DOHH2 (cell line): Measurements from ENCODE around the gene UBE2D2.
A peak's percentile ranks its signal among the peaks of the same experiment; 100 is the strongest.

Source experiments
- H3F3A ChIP-seq: fragments of 200-600 bp; sonication (generic), shearing (Covaris generic); 2 replicates; pipeline ENCODE4 v1.6.0; 2016; ENCODE audit warnings: antibody characterized with exemption, mild to moderate bottlenecking; ENCODE audit not compliant: control insufficient read depth, insufficient read depth
- H3K27ac ChIP-seq: fragments of 200-600 bp; sonication (generic); 2 replicates; pipeline ENCODE4 v1.5.1; 2014; ENCODE audit warnings: low read depth, mild to moderate bottlenecking, low read length, moderate library complexity
- H3K27me3 ChIP-seq: fragments of 200-600 bp; sonication (generic); 2 replicates; pipeline ENCODE4 v1.6.1; 2014; ENCODE audit warnings: mild to moderate bottlenecking, low read length, mixed read lengths; ENCODE audit not compliant: control insufficient read depth
- H3K36me3 ChIP-seq: fragments of 200-600 bp; sonication (generic); 2 replicates; pipeline ENCODE4 v1.6.1; 2014; ENCODE audit warnings: mild to moderate bottlenecking, low read length, moderate library complexity, mixed read lengths; ENCODE audit not compliant: control insufficient read depth
- H3K4me1 ChIP-seq: fragments of 200-600 bp; sonication (generic); 2 replicates; pipeline ENCODE4 v1.6.1; 2014; ENCODE audit warnings: mild to moderate bottlenecking, low read length, mixed read lengths; ENCODE audit not compliant: control insufficient read depth
- H3K4me2 ChIP-seq: fragments of 200-600 bp; sonication (generic); 2 replicates; pipeline ENCODE4 v1.6.0; 2014; ENCODE audit warnings: mild to moderate bottlenecking, low read length, moderate library complexity
- H3K4me3 ChIP-seq: fragments of 200-600 bp; sonication (generic); 2 replicates; pipeline ENCODE4 v1.5.1; 2014; ENCODE audit warnings: mild to moderate bottlenecking, low read length, mixed read lengths
- H3K79me2 ChIP-seq: fragments of 200-600 bp; sonication (generic); 2 replicates; pipeline ENCODE4 v1.6.1; 2014; ENCODE audit warnings: mild to moderate bottlenecking, low read length, mixed read lengths; ENCODE audit not compliant: control insufficient read depth
- H3K9me2 ChIP-seq: fragments of 200-600 bp; sonication (generic); replicated peaks from 2 replicates; pipeline ENCODE4 v1.6.1; 2014; ENCODE audit warnings: mild to moderate bottlenecking, low read length, mixed read lengths; ENCODE audit not compliant: control insufficient read depth
- H3K9me3 ChIP-seq: fragments of 200-600 bp; sonication (generic); 2 replicates; pipeline ENCODE4 v1.6.1; 2014; ENCODE audit warnings: antibody characterized with exemption, low read length, mixed read lengths; ENCODE audit not compliant: control insufficient read depth, insufficient read depth
- H4K20me1 ChIP-seq: fragments of 200-600 bp; sonication (generic); 2 replicates; pipeline ENCODE4 v1.6.0; 2014; ENCODE audit warnings: low read depth, mild to moderate bottlenecking, antibody characterized with exemption, low read length, moderate library complexity; ENCODE audit not compliant: control insufficient read depth, insufficient read depth
- CTCF ChIP-seq: fragments of 200-600 bp; sonication (generic); IDR thresholded peaks from one replicate; pipeline ENCODE4 v1.5.1; 2014; ENCODE audit warnings: antibody characterized with exemption, mild to moderate bottlenecking, low read depth, low read length; ENCODE audit not compliant: poor library complexity, severe bottlenecking
- EZH2phosphoT487 ChIP-seq: fragments of 200-600 bp; sonication (generic); IDR thresholded peaks from 2 replicates; pipeline ENCODE4 v1.6.1; 2017; ENCODE audit warnings: borderline replicate concordance, mild to moderate bottlenecking, antibody characterized with exemption, low read length, moderate library complexity, mixed read lengths

Gene UBE2D2

GRCh38 chr5:139653616-139654015 lies 92.5 kb downstream of the UBE2D2 start:
- Histone ChIP-seq H3K79me2 (peaks cover 98% of the 10 kb centered on the region), H3K9me2 (no peaks in the 10 kb centered on the region), H3K27ac (no peak overlapping the region), H3K4me3 (peak overlapping the region; percentile 79), H3K27me3 (no peaks in the 10 kb centered on the region), H3K9me3 (no peaks in the 10 kb centered on the region), H3K4me2 (peak overlapping the region; percentile 85), H3F3A (peaks cover 13% of the 10 kb centered on the region), H4K20me1 (peaks cover 36% of the 10 kb centered on the region), H3K36me3 (peaks cover 6% of the 10 kb centered on the region; the same call in 1 of the 2 replicates), H3K4me1 (peaks cover 66% of the 10 kb centered on the region)
- TF ChIP-seq EZH2phosphoT487: no peak
- TF ChIP-seq CTCF: no peak

DNA sequence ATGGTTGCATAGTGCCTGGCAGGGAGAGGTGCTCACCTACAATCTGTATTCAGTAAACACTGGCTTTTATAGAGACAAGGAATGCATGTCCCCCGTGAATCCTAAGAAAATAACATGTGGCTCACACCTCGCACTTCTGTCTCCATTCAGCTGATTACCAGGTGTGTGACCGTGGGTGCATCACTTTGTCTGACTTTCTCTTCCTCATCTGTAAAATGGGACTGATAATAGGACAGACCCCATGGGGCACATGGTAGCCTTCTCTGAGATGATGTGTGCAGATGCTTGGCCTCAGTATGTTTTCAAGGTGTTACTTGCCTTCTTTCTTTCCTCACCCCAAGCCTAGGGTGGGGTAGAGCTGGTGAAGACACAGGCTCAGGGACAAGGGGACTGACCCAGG lies 93.3 kb downstream of the UBE2D2 start:
- Histone ChIP-seq H3K4me1 (peaks cover 75% of the 10 kb centered on the region), H3K4me3 (no peak overlapping the region), H3K79me2 (peaks cover 98% of the 10 kb centered on the region), H3K4me2 (peak overlapping the region; percentile 85), H3K36me3 (peaks cover 6% of the 10 kb centered on the region; the same call in 1 of the 2 replicates), H3K9me2 (no peaks in the 10 kb centered on the region), H3K9me3 (no peaks in the 10 kb centered on the region), H4K20me1 (peaks cover 39% of the 10 kb centered on the region), H3K27me3 (no peaks in the 10 kb centered on the region), H3F3A (peaks cover 13% of the 10 kb centered on the region), H3K27ac (no peak overlapping the region)
- no peak for TF ChIP-seq EZH2phosphoT487
- no peak for TF ChIP-seq CTCF

- H3K4me1 ChIP-seq: peaks cover 80% of the 10 kb centered on the region
- TF ChIP-seq CTCF (no peak), EZH2phosphoT487 (no peak)
- no peaks in the 10 kb centered on the region for H3K9me2 ChIP-seq
- no peak overlapping the region for H3K4me3 ChIP-seq
- H3K79me2 ChIP-seq: peaks cover 98% of the 10 kb centered on the region
- 0 out of 2 replicates have a peak overlapping the region, but pooled peaks have one; percentile 85 for H3K4me2 ChIP-seq
- peaks cover 13% of the 10 kb centered on the region for H3F3A ChIP-seq
- H4K20me1 ChIP-seq: peaks cover 43% of the 10 kb centered on the region
- H3K36me3 ChIP-seq: peaks cover 6% of the 10 kb centered on the region; the same call in 1 of the 2 replicates
- no peaks in the 10 kb centered on the region for H3K9me3 ChIP-seq
- no peaks in the 10 kb centered on the region for H3K27me3 ChIP-seq
- H3K27ac ChIP-seq: no peak overlapping the region
These were observed 93.8 kb downstream of the UBE2D2 start for GRCh38 chr5:139654871-139655491.
